Left lung (tissue), 10 donors: ENCODE measurements around the gene XPO5. TPM values are rescaled to one million over a fixed set of nuclear protein-coding genes. Genes with fewer than 3 reads are reported as not detected.

Experiments
- ATAC-seq: fragments of 200-7000 bp; cut with Tn5 transposase; one replicate; pipeline ENCODE4 v1.9.1; 2020; ENCODE audit warnings: moderate library complexity
- DNase-seq, 4 donors: peaks; one replicate each; pipeline ENCODE4 v3.0.0-alpha.2; 2013 to 2020
- H3K27ac ChIP-seq, 2 donors: fragments of 200-600 bp; sonication (generic) in 1 of 2; one replicate each; pipeline versions ENCODE4 v1.5.0 to v1.8.0; 2020 to 2021
- H3K27me3 ChIP-seq, 2 donors: fragments of 200-600 bp; sonication (generic) in 1 of 2; one replicate each; pipeline versions ENCODE4 v1.5.0 to v1.8.0; 2020 to 2021
- H3K36me3 ChIP-seq, 2 donors: fragments of 200-600 bp; sonication (generic) in 1 of 2; one replicate each; pipeline versions ENCODE4 v1.5.0 to v1.8.0; 2020 to 2021
- H3K4me1 ChIP-seq, 2 donors: fragments of 200-600 bp; one replicate each; pipeline ENCODE4 v1.8.0; 2021
- H3K4me3 ChIP-seq, 2 donors: fragments of 200-600 bp; sonication (generic) in 1 of 2; one replicate each; pipeline versions ENCODE4 v1.5.0 to v1.8.0; 2020 to 2021; ENCODE audit warnings: mild to moderate bottlenecking in 1 of 2
- H3K9me3 ChIP-seq, 2 donors: fragments of 200-600 bp; sonication (generic) in 1 of 2; one replicate each; pipeline versions ENCODE4 v1.5.0 to v1.8.0; 2020 to 2021
- CTCF ChIP-seq, 2 donors: fragments of 200-600 bp; sonication (generic) in 1 of 2; IDR thresholded peaks; one replicate each; pipeline versions ENCODE4 v1.5.0 to v1.8.0; 2021; ENCODE audit warnings: antibody characterized with exemption in 2 of 2
- intact Hi-C, 2 donors: fragments of 100-400 bp; cut with DNase I; formaldehyde crosslinking; loops; one replicate each; pipeline versions ENCODE4 v1.11.2 to v1.14.2; 2022
- polyA plus RNA-seq, 6 donors: library from polyadenylated mRNA; unstranded; fragments of 120-200 nt; gene quantifications; one replicate each; pipeline ENCODE4 v1.2.1, GENCODE V29; 2013; ENCODE audit not compliant: insufficient read length in 6 of 6
- total RNA-seq, 2 donors: library from RNA; stranded (reverse); fragmentation: NEBNext Ultra II Directional; extraction: Animal tissue kit (Norgen Biotek cat#: 25700); gene quantifications; one replicate each; pipeline ENCODE4 v1.2.1, GENCODE V29; 2021
- donor health status: DM: no; HTN: yes; CAD: no.
- donor health status: DM: no; HTN: no; CAD: no.

The XPO5 gene
- total and polyA plus RNA-seq, 8 donors: 24.0 to 52.9 (median 42.0) TPM

GRCh38 chr6:43616725-43617472 lies 41.1 kb upstream of the XPO5 start:
- DNase-seq: peak in 1 of 4 donors; percentile 14
- ATAC-seq: no peak
- Histone ChIP-seq H3K27ac (no peak overlapping the region), H3K36me3 (peaks cover 0 to 92% of the 10 kb centered on the region in 2 donors), H3K9me3 (no peaks in the 10 kb centered on the region), H3K27me3 (no peaks in the 10 kb centered on the region), H3K4me1 (no peaks in the 10 kb centered on the region), H3K4me3 (no peak overlapping the region)
- TF ChIP-seq CTCF (IDR thresholded peaks at IDR 0.05): no peak
- intact Hi-C loops: no loop called here

DNA sequence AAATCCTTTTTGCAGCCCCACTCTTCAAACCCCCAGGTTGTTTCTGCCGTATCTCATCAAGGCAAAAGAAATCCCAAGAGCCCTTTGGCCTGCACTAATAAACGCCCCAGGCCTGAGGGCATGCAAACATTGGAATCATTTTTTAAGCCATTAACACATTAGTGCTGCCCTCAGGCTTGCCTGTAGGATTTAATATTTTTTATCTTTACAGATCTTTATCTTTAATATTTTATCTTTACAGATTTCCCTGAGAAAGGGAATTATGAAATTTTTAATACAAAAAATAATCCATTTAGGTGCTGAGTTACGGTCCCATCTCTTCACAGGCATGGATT lies 38.5 kb upstream of the XPO5 start:
- Histone ChIP-seq H3K9me3 (no peaks in the 10 kb centered on the region), H3K27me3 (no peaks in the 10 kb centered on the region), H3K36me3 (peaks cover 0 to 84% of the 10 kb centered on the region in 2 donors), H3K4me1 (no peaks in the 10 kb centered on the region), H3K27ac (no peak overlapping the region), H3K4me3 (no peak overlapping the region)
- ATAC-seq (no peak), DNase-seq (no peak)
- intact Hi-C loops: no loop called here
- TF ChIP-seq CTCF (IDR thresholded peaks at IDR 0.05): no peak

DNA sequence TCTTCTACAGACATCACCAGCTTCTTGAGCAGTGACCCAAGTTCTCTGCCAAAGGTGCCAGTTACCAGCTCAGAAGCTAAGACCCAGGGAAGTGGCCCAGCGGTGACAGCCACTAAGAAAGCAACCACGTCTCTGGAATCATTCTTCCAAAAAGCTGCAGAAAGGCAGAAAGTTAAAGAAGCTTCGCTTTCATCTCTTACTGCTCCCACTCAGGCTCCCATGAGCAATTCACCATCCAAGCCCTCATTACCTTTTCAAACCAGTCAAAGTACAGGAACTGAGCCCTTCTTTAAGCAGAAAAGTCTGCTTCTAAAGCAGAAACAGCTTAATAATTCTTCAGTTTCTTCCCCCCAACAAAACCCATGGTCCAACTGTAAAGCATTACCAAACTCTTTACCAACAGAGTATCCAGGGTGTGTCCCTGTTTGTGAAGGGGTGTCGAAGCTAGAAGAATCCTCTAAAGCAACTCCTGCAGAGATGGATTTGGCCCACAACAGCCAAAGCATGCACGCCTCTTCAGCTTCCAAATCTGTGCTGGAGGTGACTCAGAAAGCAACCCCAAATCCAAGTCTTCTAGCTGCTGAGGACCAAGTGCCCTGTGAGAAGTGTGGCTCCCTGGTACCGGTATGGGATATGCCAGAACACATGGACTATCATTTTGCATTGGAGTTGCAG lies 38.0 kb upstream of the XPO5 start:
- ATAC-seq: no peak
- Histone ChIP-seq H3K4me3 (no peak overlapping the region), H3K36me3 (peaks cover 0 to 79% of the 10 kb centered on the region in 2 donors), H3K4me1 (peaks cover 0 to under 1% of the 10 kb centered on the region in 2 donors), H3K27me3 (no peaks in the 10 kb centered on the region), H3K9me3 (no peaks in the 10 kb centered on the region), H3K27ac (no peak overlapping the region)
- DNase-seq: peak in 1 of 4 donors; percentile 3
- TF ChIP-seq CTCF (IDR thresholded peaks at IDR 0.05): no peak
- intact Hi-C loops: no loop called here

- peaks cover 0 to 7% of the 10 kb centered on the region in 2 donors for H3K4me1 ChIP-seq
- H3K4me3 ChIP-seq: no peak overlapping the region
- H3K27me3 ChIP-seq: no peaks in the 10 kb centered on the region
- no peak for ATAC-seq
- peaks cover 0 to 73% of the 10 kb centered on the region in 2 donors for H3K36me3 ChIP-seq
- no peak overlapping the region for H3K27ac ChIP-seq
- no peaks in the 10 kb centered on the region for H3K9me3 ChIP-seq
- intact Hi-C loops: no loop called here
- TF ChIP-seq CTCF (IDR thresholded peaks at IDR 0.05): no peak
- no peak for DNase-seq
Observed at GRCh38 chr6:43610431-43610830, 34.6 kb upstream of the XPO5 start.

DNA sequence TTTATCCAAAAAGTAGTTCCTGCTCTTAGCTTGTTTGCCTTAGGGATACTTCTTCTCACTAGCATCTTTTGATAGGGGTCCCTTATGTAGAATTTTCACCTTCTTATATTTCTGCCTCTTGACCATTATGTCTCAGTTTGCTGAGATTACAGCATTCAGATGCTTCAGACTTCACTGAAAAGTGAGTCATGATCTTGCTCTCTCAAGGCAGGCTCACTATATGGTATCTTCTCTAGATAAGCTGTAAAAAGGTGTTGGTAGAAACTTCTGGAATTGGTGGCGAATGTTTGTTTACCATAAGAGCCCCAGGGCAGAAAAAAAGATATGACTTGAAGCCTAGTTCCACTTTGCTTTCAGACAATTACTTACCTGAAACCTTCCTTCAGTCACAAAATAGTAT lies 33.6 kb upstream of the XPO5 start:
- H3K36me3 ChIP-seq: peaks cover 0 to 73% of the 10 kb centered on the region in 2 donors
- no peak for TF ChIP-seq CTCF (IDR thresholded peaks at IDR 0.05)
- H3K27ac ChIP-seq: no peak overlapping the region
- intact Hi-C loops: no loop called here
- H3K4me1 ChIP-seq: peaks cover 0 to 7% of the 10 kb centered on the region in 2 donors
- DNase-seq (no peak), ATAC-seq (no peak)
- no peaks in the 10 kb centered on the region for H3K9me3 ChIP-seq
- H3K4me3 ChIP-seq: no peak overlapping the region
- no peaks in the 10 kb centered on the region for H3K27me3 ChIP-seq
